Calu3 (cell line): ENCODE measurements around the gene KCNN4. TPM values are rescaled to one million over a fixed set of nuclear protein-coding genes. Genes with fewer than 3 reads are reported as not detected.

ENCODE experiments used
- BruUV-seq: library from RNA; stranded (reverse); fragments of 400-500 nt; replicated peaks from 2 replicates; lab custom pipeline; 2021; lab: Mats Ljungman, UMichigan
- CTCF ChIA-PET: fragments of 300-600 bp; sonication (Branson Sonifier 250); formaldehyde crosslinking; loops from one replicate; lab custom pipeline; 2022; ENCODE audit warnings: antibody characterized with exemption; lab: Charles Lee
- DNase-seq: peaks from one replicate; pipeline ENCODE4 v3.0.0; 2022
- H3K27ac Mint-ChIP-seq: one replicate; pipeline ENCODE4 v1.8.0; 2022; ENCODE audit warnings: mixed read lengths; ENCODE audit not compliant: unreplicated experiment
- H3K27me3 Mint-ChIP-seq: one replicate; pipeline ENCODE4 v1.8.0; 2022; ENCODE audit warnings: mixed read lengths; ENCODE audit not compliant: unreplicated experiment
- H3K36me3 Mint-ChIP-seq: one replicate; pipeline ENCODE4 v1.8.0; 2022; ENCODE audit warnings: mild to moderate bottlenecking, moderate library complexity, mixed read lengths; ENCODE audit not compliant: insufficient read depth, unreplicated experiment
- H3K4me1 Mint-ChIP-seq: one replicate; pipeline ENCODE4 v1.8.0; 2022; ENCODE audit warnings: mild to moderate bottlenecking, low read depth, mixed read lengths; ENCODE audit not compliant: unreplicated experiment
- H3K4me3 Mint-ChIP-seq: one replicate; pipeline ENCODE4 v1.8.0; 2022; ENCODE audit warnings: mild to moderate bottlenecking, low read depth, moderate library complexity, mixed read lengths; ENCODE audit not compliant: unreplicated experiment
- H3K9me3 Mint-ChIP-seq: one replicate; pipeline ENCODE4 v1.8.0; 2022; ENCODE audit warnings: low read depth, mixed read lengths; ENCODE audit not compliant: unreplicated experiment
- intact Hi-C: fragments of 100-400 bp; cut with micrococcal nuclease; formaldehyde crosslinking; loops from one replicate; pipeline ENCODE4 v1.10.0; 2022; ENCODE audit not compliant: unreplicated experiment
- total RNA-seq: library from RNA; stranded (reverse); gene quantifications from 2 replicates; pipeline ENCODE4 v1.2.3, GENCODE V29; 2022
- TF ChIP-seq, protein P1 (sequence below): fragments of 200-600 bp; IDR thresholded peaks from one replicate; pipeline ENCODE4 v1.8.0; 2022; ENCODE audit warnings: antibody characterized with exemption; ENCODE audit not compliant: unreplicated experiment

The KCNN4 gene
- total RNA-seq, 1 experiment from 2014 or later: 152 TPM

DNA sequence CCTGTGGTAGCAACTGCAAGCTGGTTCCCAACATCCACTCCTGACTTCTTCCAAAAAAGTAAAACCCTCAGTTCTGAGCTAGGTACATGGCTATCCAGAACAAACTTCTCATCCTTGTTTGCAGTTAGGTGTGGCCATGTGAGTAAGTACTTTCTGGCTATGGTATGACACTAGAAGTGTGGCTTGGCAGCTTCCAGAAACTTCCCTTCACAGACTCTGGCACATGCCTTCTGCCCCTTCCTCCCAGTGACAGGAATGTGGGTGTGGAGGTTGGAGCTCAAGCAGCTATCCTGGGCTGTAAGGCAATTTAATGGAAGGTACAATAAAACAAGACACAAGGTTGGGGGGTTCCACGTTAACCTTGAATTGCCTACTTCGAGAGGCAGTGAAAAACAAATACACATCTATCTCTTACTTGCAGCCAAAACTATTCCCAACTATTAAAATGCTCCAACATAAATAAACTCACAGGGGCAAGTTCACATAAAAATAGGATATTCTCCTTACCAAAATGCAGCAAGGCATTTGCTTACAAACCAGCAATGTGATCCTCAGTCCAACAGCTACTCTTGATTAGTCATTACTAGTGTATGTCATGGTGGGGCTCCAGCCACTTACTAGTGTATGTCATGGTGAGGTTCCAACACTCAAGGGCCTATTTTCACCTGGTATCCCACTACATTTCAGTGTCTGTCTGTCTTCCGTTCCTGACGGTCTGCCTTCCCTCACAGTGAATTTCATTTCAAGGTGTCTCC, 29.1 kb downstream of the KCNN4 start:
- CTCF ChIA-PET: no interaction called here
- Mint-ChIP-seq H3K36me3 (peaks cover 44% of the 10 kb centered on the region), H3K27me3 (no peaks in the 10 kb centered on the region), H3K4me1 (peaks cover 20% of the 10 kb centered on the region), H3K27ac (no peak overlapping the region), H3K9me3 (no peaks in the 10 kb centered on the region), H3K4me3 (no peak overlapping the region)
- TF ChIP-seq, protein P1, sequence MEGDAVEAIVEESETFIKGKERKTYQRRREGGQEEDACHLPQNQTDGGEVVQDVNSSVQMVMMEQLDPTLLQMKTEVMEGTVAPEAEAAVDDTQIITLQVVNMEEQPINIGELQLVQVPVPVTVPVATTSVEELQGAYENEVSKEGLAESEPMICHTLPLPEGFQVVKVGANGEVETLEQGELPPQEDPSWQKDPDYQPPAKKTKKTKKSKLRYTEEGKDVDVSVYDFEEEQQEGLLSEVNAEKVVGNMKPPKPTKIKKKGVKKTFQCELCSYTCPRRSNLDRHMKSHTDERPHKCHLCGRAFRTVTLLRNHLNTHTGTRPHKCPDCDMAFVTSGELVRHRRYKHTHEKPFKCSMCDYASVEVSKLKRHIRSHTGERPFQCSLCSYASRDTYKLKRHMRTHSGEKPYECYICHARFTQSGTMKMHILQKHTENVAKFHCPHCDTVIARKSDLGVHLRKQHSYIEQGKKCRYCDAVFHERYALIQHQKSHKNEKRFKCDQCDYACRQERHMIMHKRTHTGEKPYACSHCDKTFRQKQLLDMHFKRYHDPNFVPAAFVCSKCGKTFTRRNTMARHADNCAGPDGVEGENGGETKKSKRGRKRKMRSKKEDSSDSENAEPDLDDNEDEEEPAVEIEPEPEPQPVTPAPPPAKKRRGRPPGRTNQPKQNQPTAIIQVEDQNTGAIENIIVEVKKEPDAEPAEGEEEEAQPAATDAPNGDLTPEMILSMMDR: no peak
- BruUV-seq: no TSS peak
- DNase-seq: no peak
- intact Hi-C loops: no loop called here

DNA sequence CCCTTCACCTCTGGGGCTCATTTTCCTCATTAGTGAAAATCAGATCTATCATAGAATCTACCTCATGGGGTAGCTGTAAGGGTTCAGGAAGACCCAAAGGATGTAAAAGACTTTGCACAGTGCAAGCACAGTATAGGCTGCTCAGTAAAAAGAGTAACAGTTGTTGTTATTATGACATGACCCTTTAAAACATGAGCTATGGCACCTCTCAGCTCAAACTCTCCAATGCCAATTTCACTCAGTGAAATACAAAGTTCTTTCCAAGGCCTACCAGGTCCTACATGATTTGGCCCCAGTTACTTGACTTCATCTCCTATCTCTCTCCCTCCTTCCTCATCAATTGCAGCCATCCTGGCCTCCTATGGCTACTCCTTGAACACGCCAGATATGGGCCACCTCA, 30.9 kb downstream of the KCNN4 start:
- H3K36me3 Mint-ChIP-seq: peaks cover 39% of the 10 kb centered on the region
- no peak overlapping the region for H3K27ac Mint-ChIP-seq
- no peak overlapping the region for H3K4me3 Mint-ChIP-seq
- intact Hi-C loops: no loop called here
- TF ChIP-seq, protein P1: no peak
- peaks cover 10% of the 10 kb centered on the region for H3K4me1 Mint-ChIP-seq
- CTCF ChIA-PET: no interaction called here
- no TSS peak for BruUV-seq
- DNase-seq: no peak
- no peaks in the 10 kb centered on the region for H3K27me3 Mint-ChIP-seq
- H3K9me3 Mint-ChIP-seq: no peaks in the 10 kb centered on the region

- Mint-ChIP-seq H3K27ac (no peak overlapping the region), H3K4me1 (peaks cover 10% of the 10 kb centered on the region), H3K27me3 (no peaks in the 10 kb centered on the region), H3K36me3 (peaks cover 39% of the 10 kb centered on the region), H3K4me3 (no peak overlapping the region), H3K9me3 (no peaks in the 10 kb centered on the region)
- no TSS peak for BruUV-seq
- no peak for DNase-seq
- CTCF ChIA-PET: no interaction called here
- intact Hi-C loops: no loop called here
- TF ChIP-seq, protein P1: no peak
Measured at GRCh38 chr19:43749152-43749551, 31.6 kb downstream of the KCNN4 start.

GRCh38 chr19:43748685-43749084, 32.1 kb downstream of the KCNN4 start:
- Mint-ChIP-seq H3K27ac (no peak overlapping the region), H3K4me1 (peaks cover 10% of the 10 kb centered on the region), H3K36me3 (peaks cover 39% of the 10 kb centered on the region), H3K27me3 (no peaks in the 10 kb centered on the region), H3K9me3 (no peaks in the 10 kb centered on the region), H3K4me3 (no peak overlapping the region)
- intact Hi-C loops: no loop called here
- BruUV-seq: no TSS peak
- CTCF ChIA-PET: no interaction called here
- TF ChIP-seq, protein P1: no peak
- no peak for DNase-seq
